GM18507 (cell line): ENCODE measurements around the gene NPBWR2.
A peak's percentile ranks its signal among the peaks of the same experiment; 100 is the strongest.

ENCODE experiments used
- DNase-seq: peaks from one replicate; pipeline ENCODE4 v3.0.0; 2011; ENCODE audit warnings: low read depth; ENCODE audit not compliant: insufficient read length; ENCODE audit errors: extremely low spot score
- FAIRE-seq: peaks from 2 replicates; lab custom pipeline; 2011; peaks lifted over from hg19 to GRCh38; lab: Jason Lieb, UNC

NPBWR2 gene

DNA sequence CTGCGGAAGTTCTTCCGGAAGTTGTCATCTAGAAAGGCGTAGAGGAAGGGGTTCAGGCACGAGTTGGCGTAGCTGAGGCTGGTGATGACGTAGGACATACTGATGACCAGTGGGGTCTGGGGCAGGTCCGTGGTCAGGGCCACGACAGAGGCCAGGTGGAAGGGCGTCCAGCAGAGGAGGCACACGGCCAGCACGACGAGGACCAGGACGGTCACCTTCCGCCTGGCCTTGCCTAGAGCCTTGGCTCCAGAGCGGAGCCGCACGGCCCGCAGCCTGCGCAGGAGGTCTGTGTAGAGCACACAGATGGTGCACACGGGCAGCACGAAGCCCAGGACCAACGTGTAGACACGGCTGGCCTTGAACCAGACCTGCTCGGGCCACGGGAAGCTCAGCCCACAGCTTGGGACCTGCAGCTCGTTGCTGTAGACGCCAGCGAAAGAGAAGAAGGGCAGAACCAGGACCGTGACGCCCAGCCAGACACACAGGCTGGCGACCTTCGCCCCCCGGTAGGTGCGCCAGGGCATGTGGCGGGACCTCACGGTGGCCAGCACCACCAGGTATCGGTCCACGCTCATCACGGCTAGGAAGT lies 1.4 kb downstream of the NPBWR2 start:
- FAIRE-seq (no peak), DNase-seq (no peak)

DNA sequence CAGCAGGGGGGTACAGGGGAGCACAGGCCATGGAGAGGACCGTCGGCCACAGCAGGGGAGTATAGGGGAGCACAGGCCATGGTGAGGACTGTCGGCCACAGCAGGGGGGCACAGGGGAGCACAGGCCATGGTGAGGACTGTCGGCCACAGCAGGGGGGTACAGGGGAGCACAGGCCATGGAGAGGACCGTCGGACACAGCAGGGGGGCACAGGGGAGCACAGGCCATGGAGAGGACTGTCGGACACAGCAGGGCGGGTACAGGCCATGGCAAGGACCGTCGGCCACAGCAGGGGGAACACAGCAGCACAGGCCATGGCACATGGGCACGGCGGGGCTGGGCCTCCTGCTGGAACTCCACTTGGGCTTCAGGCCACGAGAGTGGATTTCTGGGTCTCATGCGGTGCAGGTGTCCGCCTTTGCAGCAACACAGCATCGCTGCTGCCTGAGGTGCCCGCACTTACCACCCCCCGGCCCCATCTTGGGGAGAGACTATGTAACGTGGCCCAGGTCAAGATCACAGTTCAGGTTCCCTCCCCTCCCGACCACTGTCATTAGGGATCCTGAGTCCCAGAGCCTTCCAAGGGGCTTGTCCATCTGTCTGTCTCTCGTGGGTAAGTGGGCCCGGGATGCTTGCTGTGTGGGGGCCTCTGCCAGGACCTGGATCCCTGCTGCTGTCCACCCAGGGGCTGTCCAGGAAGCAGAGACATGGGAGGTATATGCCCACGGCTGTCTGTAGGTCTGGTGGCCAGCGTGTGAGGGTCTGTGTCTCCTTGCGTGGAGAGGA lies 2.5 kb downstream of the NPBWR2 start:
- FAIRE-seq (no peak), DNase-seq (no peak)

DNA sequence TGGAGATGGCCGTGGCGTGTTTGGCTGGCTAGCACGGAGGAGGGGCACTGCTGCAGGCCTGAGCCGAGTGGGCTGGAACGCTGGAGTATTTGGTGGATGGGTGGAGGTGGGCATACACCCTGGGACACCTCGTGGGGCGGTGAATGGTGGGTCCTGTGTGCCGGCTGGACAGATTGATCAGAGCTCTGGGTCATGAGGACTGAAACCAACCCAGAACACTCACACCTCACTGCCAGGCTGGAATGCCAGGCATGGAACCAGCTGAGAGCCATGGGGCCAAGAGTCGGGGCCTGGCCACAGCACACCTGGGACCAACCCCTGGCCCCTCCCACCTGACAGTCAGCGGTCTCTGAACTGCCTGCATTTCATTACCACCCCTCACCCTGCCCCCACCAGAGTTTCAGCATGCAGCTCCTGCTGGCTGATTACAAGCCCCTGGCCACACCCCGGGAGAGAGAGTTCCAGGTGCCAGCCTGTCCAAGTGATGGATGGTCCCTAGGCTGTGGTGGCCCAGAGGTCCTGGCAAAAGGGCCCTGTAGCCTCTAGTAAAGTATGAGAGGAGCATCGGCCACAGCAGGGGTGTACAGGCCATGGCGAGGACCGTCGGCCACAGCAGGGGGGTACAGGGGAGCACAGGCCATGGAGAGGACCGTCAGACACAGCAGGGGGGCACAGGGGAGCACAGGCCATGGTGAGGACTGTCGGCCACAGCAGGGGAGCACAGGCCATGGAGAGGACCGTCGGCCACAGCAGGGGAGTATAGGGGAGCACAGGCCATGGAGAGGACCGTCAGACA lies 3.3 kb downstream of the NPBWR2 start:
- DNase-seq (no peak), FAIRE-seq (no peak)

DNA sequence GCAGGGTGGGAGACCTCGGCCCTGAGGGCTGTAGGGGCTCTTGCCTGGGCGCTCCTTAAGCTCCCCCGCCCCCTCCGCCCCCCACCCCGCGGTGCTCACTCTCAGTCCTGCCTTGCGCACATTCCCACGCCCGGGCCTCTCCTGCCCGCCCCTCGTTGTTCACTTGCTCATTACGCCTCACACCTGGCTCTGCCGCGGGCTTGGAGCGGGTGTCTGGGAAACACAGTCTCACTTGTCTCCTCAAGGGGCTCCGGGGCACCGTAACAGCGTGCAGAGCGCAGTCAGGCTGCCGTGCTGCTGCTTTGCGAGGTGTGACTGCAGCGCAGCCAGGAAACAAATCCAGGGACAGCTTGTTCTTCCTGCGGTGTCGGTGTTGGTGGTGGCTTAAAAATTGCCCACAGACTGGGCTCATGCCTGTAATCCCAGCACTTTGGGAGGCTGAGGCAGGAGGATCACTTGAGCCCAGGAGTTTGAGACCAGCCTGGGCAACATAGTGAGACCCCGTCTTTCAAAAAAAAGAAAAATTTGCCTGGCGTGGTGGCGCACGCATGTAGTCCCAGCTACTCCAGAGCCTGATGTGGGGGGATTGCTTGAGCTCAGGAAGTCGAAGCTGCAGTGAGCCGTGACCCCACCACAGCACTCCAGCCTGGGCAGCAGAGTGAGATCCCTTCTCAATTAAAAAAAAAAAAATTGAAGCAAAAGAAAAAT lies 4.6 kb downstream of the NPBWR2 start:
- DNase-seq = no peak
- no peak for FAIRE-seq

DNA sequence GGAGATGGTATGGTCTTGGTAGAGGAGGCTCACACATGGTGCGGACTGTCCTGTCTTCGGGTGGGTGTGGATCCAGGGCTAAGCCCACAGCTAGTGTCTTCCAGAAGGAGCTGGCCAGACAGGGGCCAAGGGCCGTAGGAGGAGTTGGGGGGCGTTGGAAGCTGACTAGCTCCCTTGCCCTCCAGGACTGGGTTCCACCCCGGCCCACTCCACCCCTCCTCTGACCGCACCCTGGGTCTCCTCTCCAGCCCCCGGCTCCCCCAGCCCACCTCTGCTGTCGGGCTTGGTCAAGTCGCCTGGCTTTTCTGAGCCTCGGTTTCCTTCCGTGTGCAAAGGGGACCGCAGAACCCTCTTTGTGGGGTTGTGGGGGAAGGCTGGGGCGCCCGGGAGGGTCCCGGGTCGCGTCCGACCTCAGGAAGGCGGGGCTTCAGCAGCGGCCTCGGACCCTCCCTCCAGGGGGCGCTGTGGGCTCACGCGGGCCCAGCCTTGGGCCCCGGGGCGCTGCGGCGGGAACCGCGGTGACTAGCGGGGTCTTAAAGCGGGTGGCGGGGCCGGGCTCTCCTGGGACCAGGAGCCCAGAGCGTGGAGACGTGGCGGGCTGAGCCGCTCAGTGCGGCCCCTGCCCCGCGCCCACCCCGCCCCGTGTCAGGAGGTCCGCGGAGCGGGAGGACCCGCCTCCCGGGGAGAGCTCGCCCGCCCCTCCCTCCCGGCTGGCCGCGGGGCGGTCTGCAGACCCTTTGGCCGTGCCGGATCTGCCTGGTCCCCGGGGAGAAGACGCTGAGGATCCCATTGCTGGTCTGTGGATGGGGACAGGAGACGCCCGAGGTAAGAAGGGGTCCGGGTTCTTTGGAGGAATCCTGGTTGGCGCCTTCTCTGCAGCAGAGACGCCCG lies 5.4 kb downstream of the NPBWR2 start:
- FAIRE-seq = no peak
- DNase-seq = no peak

DNA sequence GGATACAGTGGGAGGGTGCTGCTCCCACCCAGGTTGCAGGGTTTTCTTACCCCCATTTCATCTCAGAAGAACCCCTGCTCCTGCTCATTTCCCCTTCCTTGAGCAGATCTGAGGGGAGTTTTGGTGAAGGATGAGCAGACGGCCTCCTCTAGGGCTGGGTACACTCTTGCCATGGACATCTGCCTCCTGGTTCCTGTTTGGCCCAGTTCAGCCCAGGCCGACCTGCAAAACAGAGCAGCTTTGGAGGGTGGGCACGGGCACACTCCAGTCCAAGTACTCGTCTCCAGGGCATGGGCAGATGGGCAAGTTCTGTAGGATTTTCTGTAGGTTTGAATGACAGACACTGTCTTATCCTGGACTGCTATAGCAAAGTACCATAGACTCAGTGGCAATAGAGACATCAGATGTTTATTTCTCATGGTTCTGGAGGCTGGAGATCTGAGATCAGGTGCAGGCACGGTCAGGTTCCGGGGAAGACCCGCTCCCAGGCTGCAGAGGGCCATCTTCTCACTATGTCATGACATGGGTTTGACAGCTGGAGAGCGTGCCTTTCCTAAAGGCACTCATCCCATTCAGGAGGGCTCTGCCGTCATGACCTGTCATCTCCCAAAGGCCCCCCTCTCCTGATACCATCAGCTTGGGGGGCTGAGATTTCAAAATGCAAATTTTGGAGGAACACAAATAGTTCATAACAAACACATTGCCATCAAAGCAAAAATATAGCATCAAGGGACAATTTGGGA lies 6.2 kb downstream of the NPBWR2 start:
- DNase-seq (no peak), FAIRE-seq (no peak)

DNA sequence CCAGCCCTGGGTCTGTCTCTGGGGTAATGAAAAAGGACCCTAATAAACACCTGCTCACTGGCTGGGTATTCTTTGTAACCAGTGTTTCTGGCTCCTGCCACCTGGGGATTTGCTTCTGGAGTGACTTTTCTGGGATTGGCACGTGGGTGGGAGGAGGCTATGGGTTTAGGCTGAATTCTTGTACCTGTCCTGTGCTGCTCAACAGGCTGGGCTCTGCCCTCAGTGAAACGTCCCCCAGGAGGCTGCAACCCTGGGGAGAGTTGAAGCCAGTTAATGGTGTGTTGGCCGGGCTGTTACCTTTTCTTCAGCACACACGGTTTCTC lies 6.8 kb downstream of the NPBWR2 start:
- FAIRE-seq = no peak
- no peak for DNase-seq

DNA sequence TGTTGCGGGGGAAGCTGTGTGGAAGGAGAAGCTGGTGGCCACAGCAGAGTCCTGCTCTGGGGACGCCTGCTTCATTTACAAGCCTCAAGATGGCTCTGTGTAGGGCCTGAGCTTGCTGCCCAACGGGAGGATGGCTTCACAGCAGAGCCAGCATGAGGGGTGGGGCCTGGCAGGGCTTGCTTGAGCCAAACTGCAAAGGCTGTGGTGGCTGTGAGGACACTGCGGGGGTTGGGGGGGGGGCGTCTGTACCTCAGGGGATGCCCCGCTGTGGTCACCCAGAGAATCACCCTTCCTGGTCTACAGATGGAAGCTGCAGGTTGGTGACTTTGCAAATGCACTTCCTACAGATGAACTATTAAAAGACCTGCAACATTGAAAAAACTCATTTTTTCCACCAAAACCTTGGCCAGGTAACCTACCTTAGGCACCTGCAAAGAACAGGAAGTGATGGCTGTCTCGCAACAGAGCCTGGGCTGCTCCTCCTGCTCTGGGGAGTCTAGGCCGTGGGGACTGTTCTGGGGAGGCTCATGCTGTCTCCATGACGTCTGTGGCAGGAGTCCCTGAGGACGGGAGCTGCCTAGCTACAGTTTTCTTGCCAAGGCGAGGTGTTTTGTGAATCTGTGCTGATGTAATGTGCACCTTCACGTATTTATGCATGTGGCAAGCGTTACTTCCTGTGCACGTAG lies 7.3 kb downstream of the NPBWR2 start:
- FAIRE-seq (peak; percentile 44), DNase-seq (no peak)

DNA sequence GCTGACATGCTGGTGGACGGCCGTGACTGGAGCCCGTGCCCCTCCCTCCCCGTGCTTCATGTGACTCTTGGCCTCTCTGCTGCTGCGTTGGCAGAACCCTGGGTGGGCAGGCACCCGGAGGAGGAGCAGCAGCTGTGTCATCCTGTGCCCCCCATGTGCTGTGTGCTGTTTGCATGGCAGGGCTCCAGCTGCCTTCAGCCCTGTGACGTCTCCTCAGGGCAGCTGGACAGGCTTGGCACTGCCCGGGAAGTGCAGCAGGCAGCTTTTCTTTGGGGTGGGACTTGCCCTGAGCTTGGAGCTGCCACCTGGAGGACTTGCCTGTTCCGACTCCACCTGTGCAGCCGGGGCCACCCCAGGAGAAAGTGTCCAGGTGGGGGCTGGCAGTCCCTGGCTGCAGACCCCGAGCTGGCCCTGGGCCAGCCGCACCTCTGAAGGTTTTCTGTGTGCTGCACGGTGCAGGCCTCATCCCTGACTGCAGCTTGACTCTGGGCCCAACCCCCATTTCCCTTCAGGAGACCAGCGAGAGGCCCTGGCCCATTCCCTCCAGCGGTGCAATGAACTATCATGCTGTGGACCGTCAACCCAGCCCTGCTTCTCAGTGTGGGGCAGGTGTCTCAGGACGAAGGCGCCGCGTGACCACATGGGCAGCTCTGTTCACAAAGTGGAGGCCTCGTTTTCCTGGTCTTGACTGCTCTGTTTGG lies 8.1 kb downstream of the NPBWR2 start:
- DNase-seq (no peak), FAIRE-seq (no peak)

DNA sequence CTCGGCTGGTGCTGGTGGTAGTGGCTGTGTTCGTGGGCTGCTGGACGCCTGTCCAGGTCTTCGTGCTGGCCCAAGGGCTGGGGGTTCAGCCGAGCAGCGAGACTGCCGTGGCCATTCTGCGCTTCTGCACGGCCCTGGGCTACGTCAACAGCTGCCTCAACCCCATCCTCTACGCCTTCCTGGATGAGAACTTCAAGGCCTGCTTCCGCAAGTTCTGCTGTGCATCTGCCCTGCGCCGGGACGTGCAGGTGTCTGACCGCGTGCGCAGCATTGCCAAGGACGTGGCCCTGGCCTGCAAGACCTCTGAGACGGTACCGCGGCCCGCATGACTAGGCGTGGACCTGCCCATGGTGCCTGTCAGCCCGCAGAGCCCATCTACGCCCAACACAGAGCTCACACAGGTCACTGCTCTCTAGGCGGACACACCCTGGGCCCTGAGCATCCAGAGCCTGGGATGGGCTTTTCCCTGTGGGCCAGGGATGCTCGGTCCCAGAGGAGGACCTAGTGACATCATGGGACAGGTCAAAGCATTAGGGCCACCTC lies 8.8 kb downstream of the NPBWR2 start:
- DNase-seq = no peak
- no peak for FAIRE-seq

DNA sequence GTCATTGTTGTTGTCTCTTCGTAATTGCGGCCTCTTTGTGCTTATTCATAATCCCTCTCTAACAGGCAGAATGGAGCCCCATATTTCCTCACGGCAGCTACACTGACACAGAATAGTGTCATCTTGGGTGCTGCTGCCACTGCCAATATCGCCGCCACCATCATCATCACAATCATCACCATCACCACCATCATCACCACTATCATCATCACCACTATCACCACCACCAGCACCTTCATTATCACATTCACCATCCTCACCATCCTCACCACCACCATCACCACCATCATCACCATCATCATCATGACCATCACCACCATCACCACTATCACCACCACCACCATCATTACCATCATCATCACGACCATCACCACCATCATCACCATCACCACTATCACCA lies 10.8 kb downstream of the NPBWR2 start:
- DNase-seq (no peak), FAIRE-seq (peak; percentile 5)

DNA sequence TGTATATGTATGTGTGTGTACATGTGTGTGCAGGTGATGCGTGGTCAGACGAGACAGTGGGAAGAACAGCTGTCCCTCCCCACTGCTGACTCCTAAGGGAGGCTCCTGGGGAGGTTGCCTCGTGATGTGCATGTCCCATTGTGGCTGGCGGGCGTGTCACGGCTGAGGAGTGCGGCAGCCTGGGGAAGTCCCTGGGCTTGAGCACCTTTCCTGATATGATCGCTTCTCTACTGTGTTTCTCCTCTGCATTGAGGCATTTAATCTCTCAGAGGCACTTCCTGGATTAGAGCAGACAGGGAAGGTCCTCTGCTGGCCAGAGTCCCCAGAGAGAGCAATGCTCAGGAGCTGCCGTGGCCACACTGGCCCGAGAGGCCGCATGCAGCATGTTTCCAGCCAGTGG lies 11.4 kb downstream of the NPBWR2 start:
- DNase-seq (no peak), FAIRE-seq (no peak)

DNA sequence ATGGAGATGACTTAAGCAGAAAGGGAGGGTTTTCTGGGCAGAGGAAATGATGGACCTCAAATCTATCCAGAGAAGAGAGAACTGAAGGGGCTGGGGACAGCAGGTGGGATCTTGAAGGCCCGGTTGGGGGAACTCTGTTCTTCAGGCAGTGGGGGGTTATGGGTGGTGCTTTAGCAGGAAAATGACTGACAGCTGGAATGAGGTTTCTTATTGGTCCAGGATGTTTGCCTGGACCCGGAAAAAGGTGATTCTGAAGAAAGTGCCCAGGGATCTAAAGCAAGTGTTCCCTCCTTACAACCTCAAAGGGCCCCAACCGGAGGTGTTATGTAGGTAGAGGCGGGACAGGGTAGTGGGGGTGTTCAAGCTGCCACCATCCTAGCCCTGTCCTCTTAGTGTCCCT lies 11.9 kb downstream of the NPBWR2 start:
- DNase-seq (no peak), FAIRE-seq (no peak)

DNA sequence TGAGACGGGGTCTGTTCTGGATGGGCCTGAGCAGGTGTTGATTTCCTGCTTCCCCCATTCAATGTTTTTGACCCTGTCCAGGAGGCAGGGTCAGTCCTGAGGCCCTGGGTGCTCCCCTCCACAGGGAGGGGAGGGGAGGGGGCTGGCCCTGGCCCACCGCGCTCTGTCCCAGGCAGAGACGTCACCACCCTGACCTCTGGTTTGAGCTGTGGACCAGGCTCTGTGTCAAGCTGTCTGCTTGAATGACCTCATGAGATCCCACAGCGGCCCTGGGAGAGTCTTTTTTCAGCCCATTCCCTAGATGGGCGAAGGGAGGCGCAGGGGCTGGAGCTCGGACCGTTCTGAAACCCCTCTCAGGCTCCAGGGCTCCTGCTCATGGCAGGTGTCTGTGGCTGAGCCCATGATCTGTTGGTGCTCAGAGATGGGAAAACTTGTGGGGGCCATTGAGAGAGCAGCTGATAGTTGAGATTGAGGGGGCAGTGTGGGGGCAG lies 14.3 kb downstream of the NPBWR2 start:
- FAIRE-seq (no peak), DNase-seq (no peak)

DNA sequence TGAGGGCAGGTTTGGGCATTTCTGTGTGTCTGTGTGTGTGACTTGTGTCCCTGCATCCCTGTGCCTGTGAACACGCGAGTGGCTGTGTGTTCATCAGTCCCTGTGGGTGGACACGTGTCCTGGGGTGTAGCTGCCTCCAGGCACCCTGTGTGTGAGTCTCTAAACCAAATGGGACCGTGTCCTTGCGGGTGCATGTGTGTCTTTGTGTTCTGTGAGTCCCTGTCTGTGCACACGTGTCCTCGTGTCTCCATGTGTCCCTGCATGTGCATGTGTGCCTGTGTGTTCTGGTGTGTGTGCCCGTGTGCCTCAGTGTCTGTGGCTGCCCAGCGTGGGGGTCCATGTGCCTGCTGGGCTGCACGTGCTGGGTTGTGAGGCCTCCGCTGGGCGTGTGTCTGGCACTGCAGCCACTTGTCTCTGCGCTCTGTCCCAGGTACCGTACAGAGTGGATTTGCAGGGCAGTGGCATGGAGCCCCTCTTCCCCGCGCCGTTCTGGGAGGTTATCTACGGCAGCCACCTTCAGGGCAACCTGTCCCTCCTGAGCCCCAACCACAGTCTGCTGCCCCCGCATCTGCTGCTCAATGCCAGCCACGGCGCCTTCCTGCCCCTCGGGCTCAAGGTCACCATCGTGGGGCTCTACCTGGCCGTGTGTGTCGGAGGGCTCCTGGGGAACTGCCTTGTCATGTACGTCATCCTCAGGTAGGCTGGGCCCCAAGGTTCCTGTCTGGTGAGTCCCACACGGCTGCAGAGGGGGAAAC lies 14.9 kb downstream of the NPBWR2 start:
- FAIRE-seq (no peak), DNase-seq (no peak)

DNA sequence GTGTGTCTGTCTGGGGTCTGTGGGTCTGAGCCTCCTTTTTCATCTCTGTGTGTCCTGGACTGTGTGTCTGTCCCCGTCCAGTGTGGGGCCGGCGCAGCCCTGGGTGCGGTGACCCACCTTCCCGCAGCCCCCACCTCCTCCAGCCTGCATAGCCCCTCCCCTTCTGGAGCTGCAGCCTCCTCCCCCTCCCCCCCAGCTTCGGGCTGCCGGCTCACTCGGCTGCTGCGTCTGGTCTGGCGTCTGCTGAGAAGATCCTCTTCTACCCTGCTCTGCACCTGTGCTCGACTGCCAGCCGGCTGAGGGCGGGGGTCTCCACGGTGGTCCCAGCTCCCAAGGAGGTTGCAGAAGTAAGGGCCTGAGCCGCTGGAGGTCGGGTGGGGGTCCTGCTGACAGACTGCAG lies 15.6 kb downstream of the NPBWR2 start:
- FAIRE-seq = no peak

More for the DNA sequence above, 15.6 kb downstream of the NPBWR2 start:
- no peak for DNase-seq
